HG03439 (cell line): ENCODE data around the gene CERS3.

Experiments used
- ATAC-seq: cut with Tn5 transposase; IDR thresholded peaks from one replicate; pipeline ENCODE4 v1.9.1; 2021; ENCODE audit warnings: mild to moderate bottlenecking, moderate library complexity; ENCODE audit not compliant: unreplicated experiment

Gene CERS3

DNA sequence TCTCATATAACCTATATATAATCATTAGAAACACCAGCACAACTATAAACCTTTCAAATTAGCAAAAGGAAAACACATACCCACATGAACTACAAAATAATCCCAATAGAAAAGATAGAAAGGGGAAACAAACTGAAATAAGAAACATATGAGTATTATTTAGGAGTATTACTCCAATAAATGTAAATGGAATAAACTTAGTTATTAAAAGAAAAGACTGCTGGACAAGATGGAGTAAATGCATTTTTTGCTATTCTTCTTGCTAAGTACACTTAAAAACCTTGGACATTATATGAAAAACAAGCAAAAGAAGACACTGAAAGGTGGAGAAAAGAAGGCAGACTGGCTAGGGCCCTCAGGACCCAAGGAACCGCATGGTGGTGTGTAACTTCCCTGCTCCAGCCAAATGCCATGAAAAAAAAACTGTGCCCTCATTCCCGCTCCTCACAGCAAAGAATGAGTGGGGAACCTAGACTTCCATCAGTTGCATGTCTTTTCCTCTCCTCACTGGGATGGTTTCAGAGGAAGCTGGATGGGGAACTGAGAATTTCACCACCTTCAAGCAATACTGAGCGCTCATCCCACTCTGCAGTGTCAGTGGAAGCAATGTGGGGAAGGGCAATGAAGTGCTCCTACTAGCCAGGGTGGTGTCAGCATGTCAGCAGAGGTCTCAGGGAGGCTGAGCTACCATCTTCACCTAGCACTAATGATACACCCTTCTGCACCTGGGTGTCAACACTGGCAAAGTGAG is 143.3 kb downstream of the CERS3 start:
- no peak for ATAC-seq

DNA sequence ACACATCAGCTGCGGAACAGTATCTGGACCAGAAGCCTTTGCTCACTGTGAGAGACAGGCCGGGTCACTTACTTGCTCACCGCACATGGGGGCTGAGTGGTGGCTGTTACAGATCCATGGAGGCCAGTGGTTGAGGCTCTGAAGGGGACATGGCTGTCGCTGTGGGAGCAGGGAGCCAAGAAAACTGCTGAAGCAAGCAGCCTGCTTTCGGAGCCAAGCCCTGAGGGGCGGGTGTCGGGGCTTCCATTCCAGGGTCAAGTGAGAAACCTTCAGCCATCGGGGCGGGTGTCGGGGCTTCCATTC is 144.7 kb downstream of the CERS3 start:
- ATAC-seq: no peak

GRCh38 chr15:100383302-100384107 is 145.2 kb downstream of the CERS3 start:
- no peak for ATAC-seq

DNA sequence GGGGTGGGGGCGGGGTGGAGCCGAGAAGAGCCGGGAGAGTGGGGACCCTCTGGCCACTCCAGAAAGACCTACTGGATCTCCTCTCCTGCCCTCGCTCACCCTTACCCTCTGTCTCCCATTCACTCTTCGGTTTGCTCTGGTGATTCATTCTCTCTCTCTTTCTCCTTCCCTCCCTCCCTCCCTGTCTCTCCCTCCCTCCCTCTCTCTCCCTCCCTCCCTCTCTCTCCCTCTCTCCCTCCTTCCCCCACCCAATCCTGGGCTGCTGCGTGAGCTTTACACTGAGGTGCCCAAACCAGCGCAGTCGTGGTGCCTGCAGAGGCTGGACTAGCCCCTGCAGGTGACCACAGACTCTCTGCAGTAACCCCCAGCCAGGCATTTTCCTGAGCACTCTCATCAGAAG is 154.8 kb downstream of the CERS3 start:
- no peak for ATAC-seq

- no peak for ATAC-seq
Observed at GRCh38 chr15:100373120-100373896, 155.4 kb downstream of the CERS3 start.

GRCh38 chr15:100372739-100373119 is 156.0 kb downstream of the CERS3 start:
- no peak for ATAC-seq

DNA sequence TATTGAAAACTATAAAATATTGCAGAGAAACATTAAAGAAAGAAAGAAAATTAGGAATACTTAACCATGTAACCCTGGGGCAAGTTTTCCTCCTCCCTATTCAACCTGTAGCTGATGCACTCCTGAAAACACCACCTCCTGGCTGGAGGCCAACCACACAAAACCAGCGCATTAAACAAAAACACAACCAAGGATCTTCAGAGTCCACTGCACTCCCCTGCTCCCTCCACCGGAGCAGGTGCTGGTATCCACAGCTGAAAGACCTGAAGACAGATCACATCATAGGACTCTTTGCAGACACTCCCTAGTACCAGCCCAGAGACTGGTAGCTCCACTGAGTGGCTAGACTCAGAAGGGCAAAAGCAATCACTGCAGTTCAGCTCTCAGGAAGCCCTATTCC is 173.4 kb downstream of the CERS3 start:
- ATAC-seq: no peak

GRCh38 chr15:100353449-100353848 is 175.3 kb downstream of the CERS3 start:
- no peak for ATAC-seq

GRCh38 chr15:100350434-100351226 is 178.1 kb downstream of the CERS3 start:
- peak; percentile 7 for ATAC-seq
